Activated T-cell treated with anti-CD3 and anti-CD28 coated beads, Interleukin-2, amount 50 U/mL, for 48 hours (primary cell): Measurements from ENCODE around the gene CYS1.
A peak's percentile ranks its signal among the peaks of the same experiment; 100 is the strongest.
"Not testable (repeated sequence)": the region's sequence is repeated elsewhere in the genome, so short reads cannot be mapped to it uniquely, and the experiment has no call there.

ENCODE experiments used
- DNase-seq, 2 experiments: peaks; one replicate each; pipeline ENCODE4 v3.0.0-alpha.2; 2020

CYS1 gene

GRCh38 chr2:10079870-10080535 is at the start of gene CYS1:
CYS1 (minus strand) TSS chr2:10080411; CDS start chr2:10080223, 188 bp downstream.
- DNase-seq: peak in 1 of 2 experiments; percentile 41

GRCh38 chr2:10129490-10129889 is 49.3 kb upstream of the CYS1 start:
- no peak for DNase-seq

- no peak for DNase-seq
Measured at GRCh38 chr2:10128420-10128819, 48.2 kb upstream of the CYS1 start.

GRCh38 chr2:10126632-10127026 is 46.4 kb upstream of the CYS1 start:
- no peak for DNase-seq

- no peak for DNase-seq
Measured at GRCh38 chr2:10125842-10126631, 45.8 kb upstream of the CYS1 start.

- DNase-seq: no peak
Measured at GRCh38 chr2:10124538-10125045, 44.4 kb upstream of the CYS1 start.

GRCh38 chr2:10123281-10123680 is 43.1 kb upstream of the CYS1 start:
- peak; percentile 48 for DNase-seq

GRCh38 chr2:10122500-10123280 is 42.5 kb upstream of the CYS1 start, which contains the start of gene RRM2:
RRM2 (plus strand) TSS chr2:10122739; CDS start chr2:10122799, 60 bp downstream.
- DNase-seq: peak; percentile 97

GRCh38 chr2:10120877-10121574 is 40.8 kb upstream of the CYS1 start:
- DNase-seq: no peak

- peak; percentile 97 for DNase-seq
Measured at GRCh38 chr2:10120158-10120876, 40.1 kb upstream of the CYS1 start.

- DNase-seq: no peak
Measured at GRCh38 chr2:10119601-10120157, 39.5 kb upstream of the CYS1 start.

- DNase-seq: no peak
Measured at GRCh38 chr2:10119027-10119325, 38.8 kb upstream of the CYS1 start.

GRCh38 chr2:10109311-10109710 is 29.1 kb upstream of the CYS1 start:
- no peak for DNase-seq

GRCh38 chr2:10104906-10105305 is 24.7 kb upstream of the CYS1 start:
- not testable (repeated sequence) for DNase-seq

GRCh38 chr2:10103179-10103578 is 23.0 kb upstream of the CYS1 start:
- DNase-seq: no peak

- DNase-seq: no peak
Measured at GRCh38 chr2:10101491-10101890, 21.3 kb upstream of the CYS1 start.

- peak; percentile 54 to 62 for DNase-seq
Measured at GRCh38 chr2:10097352-10098148, 17.3 kb upstream of the CYS1 start.

- DNase-seq: no peak
Measured at GRCh38 chr2:10096641-10097040, 16.4 kb upstream of the CYS1 start.

GRCh38 chr2:10095175-10095574 is 15.0 kb upstream of the CYS1 start:
- DNase-seq: no peak

GRCh38 chr2:10094271-10094814 is 14.1 kb upstream of the CYS1 start:
- no peak for DNase-seq

- not testable (repeated sequence) for DNase-seq
Measured at GRCh38 chr2:10091889-10092244, 11.7 kb upstream of the CYS1 start.
